Right renal pelvis (tissue), 4 donors: ENCODE measurements around the gene PLCG1. TPM values are rescaled to one million over a fixed set of nuclear protein-coding genes. Genes with fewer than 3 reads are reported as not detected.

Experiments used
- DNase-seq, 4 donors: peaks; one replicate each; pipeline ENCODE4 v3.0.0-alpha.2; 2013; ENCODE audit warnings: low read depth in 4 of 4, low spot score in 3 of 4, missing footprints in 1 of 4
- polyA plus RNA-seq, 4 donors: library from polyadenylated mRNA; unstranded; fragments of 120-200 nt; gene quantifications; one replicate each; pipeline ENCODE4 v1.2.1, GENCODE V29; 2013; ENCODE audit not compliant: insufficient read length in 4 of 4

The PLCG1 gene
- polyA plus RNA-seq, 4 donors: 122 to 150 (median 133) TPM

- no peak for DNase-seq
Measured at GRCh38 chr20:41202426-41202825, 65.1 kb downstream of the PLCG1 start.

GRCh38 chr20:41203660-41204059, 66.3 kb downstream of the PLCG1 start:
- no peak for DNase-seq

GRCh38 chr20:41204304-41205265, 67.2 kb downstream of the PLCG1 start:
- no peak for DNase-seq

- DNase-seq: no peak
Measured at GRCh38 chr20:41205313-41205712, 68.0 kb downstream of the PLCG1 start.

DNA sequence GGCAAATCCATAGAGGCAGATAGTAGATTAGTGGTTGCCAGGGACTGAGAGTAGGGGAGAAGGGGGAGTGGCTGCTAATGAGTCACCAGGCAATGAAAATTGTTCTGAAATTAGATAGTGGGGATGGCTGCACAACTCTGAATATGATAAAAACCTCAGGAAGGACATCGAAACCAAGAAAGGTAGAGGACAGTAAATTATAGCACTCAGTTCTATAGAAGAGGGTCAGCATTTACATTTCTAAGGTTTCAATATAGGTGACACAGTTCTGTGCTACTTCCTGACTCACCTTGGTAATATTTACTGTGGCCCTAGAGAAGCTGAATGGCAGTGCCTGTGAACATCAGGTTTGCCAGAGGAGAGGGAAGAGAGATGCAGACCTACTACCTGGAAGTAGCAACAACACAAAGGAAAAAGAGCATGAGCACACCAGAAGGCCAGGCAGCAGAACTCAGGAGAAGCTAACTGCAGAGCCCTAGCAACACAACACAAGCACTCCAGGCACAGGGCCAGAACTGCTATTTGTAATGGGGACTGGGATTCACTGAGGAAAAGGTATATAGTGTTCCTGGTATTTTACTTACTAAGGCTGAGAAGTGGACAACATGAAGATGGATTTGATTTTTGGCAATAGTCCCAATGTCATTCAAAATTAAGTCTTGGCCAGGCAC, 75.9 kb downstream of the PLCG1 start:
- no peak for DNase-seq

DNA sequence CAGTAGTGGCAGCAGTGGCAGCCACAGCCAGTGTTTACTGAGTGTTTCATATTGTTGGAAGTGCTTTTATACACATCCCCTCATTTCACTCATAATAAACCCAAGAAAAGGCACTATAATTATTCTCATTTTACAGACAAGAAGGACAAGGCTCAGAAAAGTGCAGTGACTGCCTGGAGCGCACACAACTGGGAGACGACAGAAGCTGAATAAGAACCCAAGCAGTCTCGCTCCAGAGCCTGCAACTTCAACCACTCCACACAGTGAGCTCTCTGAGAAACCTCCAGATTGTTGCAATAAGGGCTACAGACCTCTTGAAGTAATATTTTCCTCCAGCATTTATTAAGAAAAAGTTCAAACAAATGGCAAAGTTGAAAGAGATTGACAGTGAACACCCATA, 76.9 kb downstream of the PLCG1 start:
- no peak for DNase-seq

DNA sequence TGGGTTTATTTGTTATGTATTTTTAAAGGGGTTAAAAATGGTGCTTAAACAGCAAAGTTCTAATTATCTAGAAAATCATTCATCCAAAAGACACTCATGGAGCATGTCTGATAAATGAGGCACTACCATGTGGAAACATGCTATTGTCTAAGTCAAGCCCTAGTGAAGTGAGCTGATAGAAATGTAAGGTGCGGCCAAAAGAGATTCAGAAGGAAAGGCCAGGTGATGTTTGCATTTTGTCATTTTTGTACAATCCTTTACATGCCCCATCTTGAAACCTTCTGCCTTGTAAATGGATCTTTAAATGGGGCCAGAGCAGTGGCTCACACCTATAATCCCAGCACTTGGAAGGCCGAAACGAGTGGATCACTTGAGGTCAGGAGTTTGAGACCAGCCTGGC, 77.3 kb downstream of the PLCG1 start:
- no peak for DNase-seq

DNA sequence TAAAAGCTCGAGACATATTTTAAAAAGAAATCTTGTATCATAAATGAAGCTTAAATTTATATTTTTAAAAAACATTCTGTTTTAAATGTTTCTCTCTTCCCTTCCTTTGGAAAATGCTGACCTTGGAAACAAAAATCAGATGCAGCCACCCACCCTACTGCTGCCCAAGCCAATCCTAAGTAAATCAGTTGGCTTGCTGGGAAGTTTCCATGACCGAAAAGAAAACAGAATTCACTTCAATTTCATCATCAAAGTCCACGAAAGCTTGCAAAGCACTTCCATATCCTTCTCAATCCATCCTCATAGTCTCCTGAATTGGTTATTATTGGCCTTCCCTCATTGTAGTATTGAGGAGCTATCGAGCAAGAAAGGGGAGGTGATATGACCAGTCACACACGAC, 80.1 kb downstream of the PLCG1 start:
- DNase-seq: no peak

DNA sequence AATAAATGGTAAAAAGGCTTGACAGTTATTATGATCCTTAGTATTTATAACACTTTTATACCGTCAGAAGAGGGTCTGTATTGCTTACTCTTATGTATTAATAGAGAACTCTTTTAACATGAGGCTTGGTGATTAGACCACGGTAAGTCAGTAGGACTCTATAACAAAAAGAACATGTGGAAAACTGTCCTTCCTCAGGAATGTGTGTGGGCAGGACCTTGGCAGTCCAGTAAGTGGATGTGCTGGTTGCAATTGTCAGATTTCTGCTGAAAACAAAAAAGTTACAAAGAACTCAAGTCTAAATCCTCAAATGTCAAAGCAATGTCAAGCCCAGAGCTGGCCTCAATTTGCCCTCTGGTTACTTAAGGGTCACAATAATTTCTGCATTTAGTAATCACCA, 81.1 kb downstream of the PLCG1 start:
- no peak for DNase-seq

- no peak for DNase-seq
Measured at GRCh38 chr20:41219824-41220223, 82.5 kb downstream of the PLCG1 start.

- no peak for DNase-seq
Measured at GRCh38 chr20:41221614-41222218, 84.4 kb downstream of the PLCG1 start.

- DNase-seq: no peak
Measured at GRCh38 chr20:41222296-41222695, 85.0 kb downstream of the PLCG1 start.

- no peak for DNase-seq
Measured at GRCh38 chr20:41222703-41223102, 85.4 kb downstream of the PLCG1 start.

DNA sequence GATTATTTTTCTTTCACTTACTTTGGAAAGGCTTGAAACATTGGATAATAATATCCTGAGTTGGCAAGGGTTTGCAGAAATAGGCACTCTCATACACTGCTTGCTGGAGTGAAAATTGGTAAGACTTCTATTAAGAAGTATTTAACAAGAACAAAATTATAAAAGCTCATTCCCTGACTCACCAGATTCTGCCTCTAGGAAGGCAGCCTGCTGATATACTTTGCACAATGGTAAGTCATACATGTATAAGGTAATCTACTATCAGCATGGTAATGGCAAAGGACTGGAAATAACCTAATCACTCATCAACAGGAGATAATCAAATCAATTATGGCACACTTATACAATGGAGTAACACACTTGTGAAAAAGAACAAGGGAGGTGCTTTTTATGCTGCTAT, 85.8 kb downstream of the PLCG1 start:
- no peak for DNase-seq

GRCh38 chr20:41224281-41224680, 86.9 kb downstream of the PLCG1 start:
- no peak for DNase-seq

GRCh38 chr20:41225091-41225490, 87.7 kb downstream of the PLCG1 start:
- no peak for DNase-seq

DNA sequence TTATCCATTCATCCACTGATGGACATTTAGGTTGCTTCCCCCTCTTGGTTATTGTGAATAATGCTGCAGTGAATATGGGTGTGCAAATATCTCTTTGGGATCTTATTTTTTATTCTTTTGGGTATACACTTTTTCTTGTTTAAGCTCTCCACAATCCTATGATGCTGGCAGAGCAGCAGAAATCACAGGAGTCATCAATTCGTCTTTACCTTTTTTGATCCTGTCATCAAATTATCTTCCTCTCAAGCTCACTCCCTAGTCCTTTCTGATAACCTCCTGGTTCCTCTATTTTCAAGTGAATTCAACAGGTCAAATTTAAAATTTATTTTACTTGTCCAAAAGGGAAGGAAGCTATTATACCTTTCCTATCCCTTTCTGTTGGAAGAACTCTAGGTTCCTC, 89.1 kb downstream of the PLCG1 start:
- DNase-seq: no peak
